Measurements from ENCODE around the gene UBA52. TPM values are rescaled to one million over a fixed set of nuclear protein-coding genes. Genes with fewer than 3 reads are reported as not detected.

The UBA52 gene
- total and polyA plus RNA-seq, 2 donors (not counting 1 experiment from before 2014, with no cell fraction given) = 1,837 to 5,694 TPM

- Mint-ChIP-seq H3K4me1 (peaks cover 29% of the 10 kb centered on the region), H3K4me3 (peak within 1 kb of the TSS; percentile 66), H3K27me3 (peaks cover 48% of the 10 kb centered on the region), H3K9me3 (ENCODE audit: insufficient read depth) (no peaks in the 10 kb centered on the region), H3K27ac (no peak within 1 kb of the TSS)
- ChIA-PET POLR2A (no interaction called here), CTCF (no interaction called here)
- Histone ChIP-seq H3K4me2 (replicated peaks; ENCODE audit: low read depth, low read length, poor library complexity, severe bottlenecking) (peak within 1 kb of the TSS; percentile 69), H3K79me2 (ENCODE audit: control insufficient read depth, insufficient read depth, low read length) (no peaks in the 10 kb centered on the region), H3K4me1 (ENCODE audit: control insufficient read depth in 2 of 2, insufficient read depth in 2 of 2, low read length in 2 of 2) (peaks cover 40 to 41% of the 10 kb centered on the region in 2 donors), H3K27me3 (replicated peaks in 1 of 4; ENCODE audit: control extremely low read depth in 1 of 4, control insufficient read depth in 3 of 4, insufficient read depth in 4 of 4, low read length in 3 of 4) (peaks cover 0 to 84% (median 62%) of the 10 kb centered on the region in 4 experiments), H4K20me1 (ENCODE audit: control insufficient read depth, insufficient read depth, low read length, poor library complexity, severe bottlenecking) (no peaks in the 10 kb centered on the region), H2AFZ (ENCODE audit: insufficient read depth, low read depth, low read length, poor library complexity, severe bottlenecking) (no peak within 1 kb of the TSS), H3K9me3 (ENCODE audit: control extremely low read depth in 1 of 3, control insufficient read depth in 2 of 3, insufficient read depth in 1 of 3, low read length in 2 of 3) (peaks cover 0 to 21% (median 0%) of the 10 kb centered on the region in 3 donors), H3K4me3 (ENCODE audit: control extremely low read depth in 1 of 5, extremely low read depth in 1 of 5, insufficient read depth in 1 of 5, low read depth in 2 of 5, low read length in 4 of 5) (no peak within 1 kb of the TSS), H3K9ac (ENCODE audit: low read length) (no peak within 1 kb of the TSS), H3K27ac (ENCODE audit: low read length in 2 of 2) (no peak within 1 kb of the TSS), H3K36me3 (replicated peaks in 1 of 2; ENCODE audit: control extremely low read depth in 1 of 2, control insufficient read depth in 1 of 2, extremely low read depth in 1 of 2, insufficient read depth in 2 of 2, low read length in 1 of 2) (no peaks in the 10 kb centered on the region)
- 2% methylated on average over 90 of the region's 116 CpGs for WGBS (ENCODE audit: insufficient coverage)
- ATAC-seq (ENCODE audit: low read depth) (no peak), DNase-seq (no peak)
- TF ChIP-seq CTCF (IDR thresholded peaks at IDR 0.05) = no peak
- no peak for TF ChIP-seq EZH2 (IDR thresholded peaks at IDR 0.05; ENCODE audit: borderline replicate concordance, insufficient read depth, low read depth, low read length, poor library complexity, severe bottlenecking)
- intact Hi-C loops (cut with micrococcal nuclease) = no loop called here
Measured at GRCh38 chr19:18606281-18607225, 34.9 kb downstream of the UBA52 start, which contains the start of gene CRLF1. Gene CRLF1, minus strand, starts transcription at chr19:18606799. Its CDS starts 143 bp downstream, at chr19:18606656.

Measured in B cell (primary cell).